Measurements from ENCODE around the gene CGGBP1. TPM values are rescaled to one million over a fixed set of nuclear protein-coding genes. Genes with fewer than 3 reads are reported as not detected.

CGGBP1 gene
- total and polyA plus RNA-seq, 10 donors: 44.0 to 130 (median 77.7) TPM

GRCh38 chr3:88075072-88075471 is 16.3 kb upstream of the CGGBP1 start:
- no peak for DNase-seq
- intact Hi-C loops (cut with DNase I; ENCODE audit: low total_unique reads): no loop called here
- Histone ChIP-seq H3K9me3 (peaks cover 0 to 14% (median 9%) of the 10 kb centered on the region in 8 donors), H3K36me3 (peaks cover 0 to 4% (median 0%) of the 10 kb centered on the region in 6 donors), H3K27ac (no peak overlapping the region), H3K4me1 (peaks cover 0 to 41% (median 6%) of the 10 kb centered on the region in 6 donors), H3K27me3 (replicated peaks in 1 of 7) (no peaks in the 10 kb centered on the region), H3K4me3 (no peak overlapping the region)
- 48 to 66% (median 58%) methylated on average over 2 of the region's 2 CpGs for WGBS, 5 donors
- TF ChIP-seq POLR2AphosphoS5 (IDR thresholded peaks at IDR 0.05) (no peak), CTCF (IDR thresholded peaks at IDR 0.05 in 8 of 11, conservative IDR thresholded peaks at IDR 0.05 in 3 of 11) (no peak), POLR2A (IDR thresholded peaks at IDR 0.05) (no peak)

GRCh38 chr3:88061746-88062145 is 2.9 kb upstream of the CGGBP1 start:
- peak overlapping the region in 1 of 8 donors; percentile 12 for H3K4me3 ChIP-seq
- peaks cover 0 to 6% (median 2%) of the 10 kb centered on the region in 6 donors for H3K36me3 ChIP-seq
- TF ChIP-seq POLR2A (IDR thresholded peaks at IDR 0.05): no peak
- TF ChIP-seq POLR2AphosphoS5 (IDR thresholded peaks at IDR 0.05): no peak
- TF ChIP-seq CTCF (IDR thresholded peaks at IDR 0.05 in 8 of 11, conservative IDR thresholded peaks at IDR 0.05 in 3 of 11): no peak
- DNase-seq: no peak
- H3K4me1 ChIP-seq: peaks cover 34 to 81% (median 64%) of the 10 kb centered on the region in 6 donors
- H3K27me3 ChIP-seq (replicated peaks in 1 of 7): no peaks in the 10 kb centered on the region
- 18 to 29% (median 18%) methylated on average over 1 of the region's 1 CpG for WGBS, 5 donors
- no peaks in the 10 kb centered on the region for H3K9me3 ChIP-seq
- intact Hi-C loops (cut with DNase I; ENCODE audit: low total_unique reads): no loop called here
- peak overlapping the region in 1 of 8 donors; percentile 8 for H3K27ac ChIP-seq

- Histone ChIP-seq H3K4me3 (peak overlapping the region; percentile 79 to 97 (median 90)), H3K9me3 (no peaks in the 10 kb centered on the region), H3K27me3 (replicated peaks in 1 of 7) (no peaks in the 10 kb centered on the region), H3K4me1 (peaks cover 30 to 84% (median 71%) of the 10 kb centered on the region in 6 donors), H3K27ac (peak overlapping the region; percentile 89 to 99 (median 98)), H3K36me3 (peaks cover 0 to 28% (median 18%) of the 10 kb centered on the region in 6 donors)
- 0 to 1% (median 0%) methylated on average over 23 to 45 of the region's 45 CpGs for WGBS, 5 donors
- TF ChIP-seq POLR2AphosphoS5 (IDR thresholded peaks at IDR 0.05): no peak
- TF ChIP-seq CTCF (IDR thresholded peaks at IDR 0.05 in 8 of 11, conservative IDR thresholded peaks at IDR 0.05 in 3 of 11): no peak
- no peak for TF ChIP-seq POLR2A (IDR thresholded peaks at IDR 0.05)
- intact Hi-C loops (cut with DNase I; ENCODE audit: low total_unique reads): no loop called here
- DNase-seq: peak; percentile 82
These were observed 770 bp upstream of the CGGBP1 start for GRCh38 chr3:88059380-88060170.

GRCh38 chr3:88058306-88058580 is 562 bp downstream of the CGGBP1 start:
- H3K4me1 ChIP-seq: peaks cover 29 to 84% (median 61%) of the 10 kb centered on the region in 6 donors
- intact Hi-C loops (cut with DNase I; ENCODE audit: low total_unique reads): no loop called here
- peaks cover 0 to 38% (median 18%) of the 10 kb centered on the region in 6 donors for H3K36me3 ChIP-seq
- peak overlapping the region; percentile 93 to 99 (median 98) for H3K27ac ChIP-seq
- peak overlapping the region; percentile 56 to 97 (median 90) for H3K4me3 ChIP-seq
- WGBS, 5 donors: 0 to 2% (median 0%) methylated on average over 6 to 24 of the region's 24 CpGs
- no peaks in the 10 kb centered on the region for H3K9me3 ChIP-seq
- no peak for TF ChIP-seq POLR2AphosphoS5 (IDR thresholded peaks at IDR 0.05)
- no peak for TF ChIP-seq CTCF (IDR thresholded peaks at IDR 0.05 in 8 of 11, conservative IDR thresholded peaks at IDR 0.05 in 3 of 11)
- no peak for TF ChIP-seq POLR2A (IDR thresholded peaks at IDR 0.05)
- no peaks in the 10 kb centered on the region for H3K27me3 ChIP-seq (replicated peaks in 1 of 7)
- DNase-seq: no peak
